ENCODE data around the gene POLR2A.

The POLR2A gene

GRCh38 chr17:7438656-7439460 is 45.3 kb upstream of the POLR2A start:
- peak overlapping the region; percentile 85 for H3K4me2 ChIP-seq (ENCODE audit: low read depth, low read length, poor library complexity, severe bottlenecking)
- H3K27me3 ChIP-seq (ENCODE audit: insufficient read depth, low read length, poor library complexity, severe bottlenecking), result no peaks in the 10 kb centered on the region
- peak overlapping the region; percentile 94 for H3K4me3 ChIP-seq (ENCODE audit: low read length, poor library complexity, severe bottlenecking)
- peaks cover 13% of the 10 kb centered on the region for H4K20me1 ChIP-seq (ENCODE audit: insufficient read depth, low read length, poor library complexity, severe bottlenecking)
- no peaks in the 10 kb centered on the region for H3K9me2 ChIP-seq (replicated peaks; ENCODE audit: low read depth, low read length)
- no peaks in the 10 kb centered on the region for H3K36me3 ChIP-seq (ENCODE audit: insufficient read depth, low read length)
- no peaks in the 10 kb centered on the region for H3K9me3 ChIP-seq (ENCODE audit: insufficient read depth, low read depth, low read length)
- H3F3A ChIP-seq (ENCODE audit: low read depth), result no peaks in the 10 kb centered on the region; the same call in 1 of the 2 replicates
- H3K79me2 ChIP-seq (ENCODE audit: insufficient read depth, low read length), result peaks cover 43% of the 10 kb centered on the region; the same call in 1 of the 2 replicates
- H3K9ac ChIP-seq (ENCODE audit: low read depth, low read length, poor library complexity, severe bottlenecking), result peak overlapping the region; percentile 45
- H3K4me1 ChIP-seq (ENCODE audit: insufficient read depth, low read length, poor library complexity, severe bottlenecking), result peaks cover 27% of the 10 kb centered on the region
- no peak overlapping the region for H2AFZ ChIP-seq (ENCODE audit: low read length)
- TF ChIP-seq EZH2phosphoT487 (IDR thresholded peaks at IDR 0.05; ENCODE audit: borderline replicate concordance) (no peak), CTCF (conservative IDR thresholded peaks at IDR 0.05; ENCODE audit: low read length) (no peak)

GRCh38 chr17:7439462-7440112 is 44.6 kb upstream of the POLR2A start, which contains the start of gene FGF11:
FGF11 (plus strand) TSS chr17:7439512; CDS start chr17:7439621, 109 bp downstream.
- H3K36me3 ChIP-seq (ENCODE audit: insufficient read depth, low read length), result no peaks in the 10 kb centered on the region
- peak within 1 kb of the TSS; percentile 94 for H3K4me3 ChIP-seq (ENCODE audit: low read length, poor library complexity, severe bottlenecking)
- H3K27me3 ChIP-seq (ENCODE audit: insufficient read depth, low read length, poor library complexity, severe bottlenecking), result no peaks in the 10 kb centered on the region
- peaks cover 30% of the 10 kb centered on the region for H3K4me1 ChIP-seq (ENCODE audit: insufficient read depth, low read length, poor library complexity, severe bottlenecking)
- peak within 1 kb of the TSS; percentile 90 for H3K9ac ChIP-seq (ENCODE audit: low read depth, low read length, poor library complexity, severe bottlenecking)
- H3K4me2 ChIP-seq (ENCODE audit: low read depth, low read length, poor library complexity, severe bottlenecking), result peak within 1 kb of the TSS; percentile 85
- H3K79me2 ChIP-seq (ENCODE audit: insufficient read depth, low read length), result peaks cover 43% of the 10 kb centered on the region; the same call in 1 of the 2 replicates
- peak within 1 kb of the TSS; percentile 71 for H2AFZ ChIP-seq (ENCODE audit: low read length)
- TF ChIP-seq CTCF (conservative IDR thresholded peaks at IDR 0.05; ENCODE audit: low read length), result no peak
- TF ChIP-seq EZH2phosphoT487 (IDR thresholded peaks at IDR 0.05; ENCODE audit: borderline replicate concordance), result no peak
- H3F3A ChIP-seq (ENCODE audit: low read depth), result no peaks in the 10 kb centered on the region; the same call in 1 of the 2 replicates
- H3K9me3 ChIP-seq (ENCODE audit: insufficient read depth, low read depth, low read length), result no peaks in the 10 kb centered on the region
- H4K20me1 ChIP-seq (ENCODE audit: insufficient read depth, low read length, poor library complexity, severe bottlenecking), result peaks cover 13% of the 10 kb centered on the region
- H3K9me2 ChIP-seq (replicated peaks; ENCODE audit: low read depth, low read length), result no peaks in the 10 kb centered on the region

- Histone ChIP-seq H3K4me3 (ENCODE audit: low read length, poor library complexity, severe bottlenecking) (peak overlapping the region; percentile 94), H2AFZ (ENCODE audit: low read length) (peak overlapping the region; percentile 71), H3K27me3 (ENCODE audit: insufficient read depth, low read length, poor library complexity, severe bottlenecking) (no peaks in the 10 kb centered on the region), H3K79me2 (ENCODE audit: insufficient read depth, low read length) (peaks cover 43% of the 10 kb centered on the region; the same call in 1 of the 2 replicates), H3F3A (ENCODE audit: low read depth) (no peaks in the 10 kb centered on the region; the same call in 1 of the 2 replicates), H3K4me1 (ENCODE audit: insufficient read depth, low read length, poor library complexity, severe bottlenecking) (peaks cover 32% of the 10 kb centered on the region), H3K36me3 (ENCODE audit: insufficient read depth, low read length) (no peaks in the 10 kb centered on the region), H3K9me2 (replicated peaks; ENCODE audit: low read depth, low read length) (no peaks in the 10 kb centered on the region), H3K9me3 (ENCODE audit: insufficient read depth, low read depth, low read length) (no peaks in the 10 kb centered on the region), H3K4me2 (ENCODE audit: low read depth, low read length, poor library complexity, severe bottlenecking) (peak overlapping the region; percentile 85), H4K20me1 (ENCODE audit: insufficient read depth, low read length, poor library complexity, severe bottlenecking) (peaks cover 13% of the 10 kb centered on the region), H3K9ac (ENCODE audit: low read depth, low read length, poor library complexity, severe bottlenecking) (peak overlapping the region; percentile 90)
- TF ChIP-seq EZH2phosphoT487 (IDR thresholded peaks at IDR 0.05; ENCODE audit: borderline replicate concordance) (no peak), CTCF (conservative IDR thresholded peaks at IDR 0.05; ENCODE audit: low read length) (no peak)
Observed at GRCh38 chr17:7440113-7440833, 43.9 kb upstream of the POLR2A start.
